K562 (cell line): ENCODE data around the gene COQ8B. TPM values are rescaled to one million over a fixed set of nuclear protein-coding genes. Genes with fewer than 3 reads are reported as not detected.

Experiments
- E2F1 ChIP-seq: sonication (generic); formaldehyde crosslinking; IDR thresholded peaks from 2 replicates; pipeline ENCODE4 v1.8.1; 2023; ENCODE audit warnings: mild to moderate bottlenecking, missing genetic modification reagents, moderate library complexity
- FOS ChIP-seq: IDR thresholded peaks from 3 replicates; pipeline ENCODE4 v1.6.1; 2011; ENCODE audit not compliant: insufficient read length; ENCODE audit errors: extremely low read depth
- FOXK2 ChIP-seq, 2 experiments: fragments of 450-650 bp; IDR thresholded peaks in 1 of 2; conservative IDR thresholded peaks in 1 of 2; 2 replicates each; pipeline ENCODE4 v1.6.1; 2016; ENCODE audit warnings: low read depth in 2 of 2, mild to moderate bottlenecking in 1 of 2
- GABPB2 ChIP-seq: fragments of 250-450 bp; sonication (Bioruptor Pico); conservative IDR thresholded peaks from 2 replicates; pipeline ENCODE4 v1.5.1; 2021; ENCODE audit warnings: mild to moderate bottlenecking
- GATAD2A ChIP-seq: fragments of 450-650 bp; IDR thresholded peaks from 2 replicates; pipeline ENCODE4 v1.6.1; 2017
- GTF2A2 ChIP-seq: IDR thresholded peaks from 2 replicates; pipeline ENCODE4 v1.6.1; 2016; ENCODE audit warnings: mild to moderate bottlenecking, missing genetic modification characterization, missing compliant biosample characterization
- ILK ChIP-seq: fragments of 450-650 bp; IDR thresholded peaks from 2 replicates; pipeline ENCODE4 v1.6.1; 2016; ENCODE audit warnings: missing genetic modification characterization, low read depth, mild to moderate bottlenecking, missing compliant biosample characterization, moderate library complexity, borderline replicate concordance
- MEIS2 ChIP-seq: fragments of 450-650 bp; IDR thresholded peaks from 2 replicates; pipeline ENCODE4 v1.6.1; 2014; ENCODE audit warnings: mild to moderate bottlenecking; ENCODE audit not compliant: partially characterized antibody
- OTX1 ChIP-seq: fragments of 450-650 bp; formaldehyde crosslinking; IDR thresholded peaks from 2 replicates; pipeline ENCODE4 v1.4.0; 2022; ENCODE audit warnings: mild to moderate bottlenecking
- RNF2 ChIP-seq: sonication (generic); IDR thresholded peaks from 2 replicates; pipeline ENCODE4 v1.6.1; 2016
- SPI1 ChIP-seq: IDR thresholded peaks from 2 replicates; pipeline ENCODE4 v1.6.1; 2011; ENCODE audit warnings: low read depth, low read length, control low read depth, borderline replicate concordance
- USF2 ChIP-seq: sonication (generic); formaldehyde crosslinking; IDR thresholded peaks from 2 replicates; pipeline ENCODE4 v1.5.0; 2020; ENCODE audit warnings: missing genetic modification reagents
- ZFP1 ChIP-seq: fragments of 450-650 bp; formaldehyde crosslinking; IDR thresholded peaks from 2 replicates; pipeline ENCODE4 v1.4.0; 2020; ENCODE audit warnings: mild to moderate bottlenecking, mixed read lengths
- polyA plus RNA-seq, 8 experiments: library from polyadenylated mRNA; depleted of rRNA in 4 of 8; stranded (reverse) in 5 of 8; unstranded in 3 of 8; fragments of >200 nt; fragmentation: Nextera tagmentation in 2 of 8; fragmentation: Illumina TruSeq in 1 of 8; extraction: Ambion mirVana in 2 of 8; extraction: Trizol in 1 of 8; gene quantifications; 2 replicates each; pipeline versions ENCODE4 v1.2.1 to v1.2.3, GENCODE V29; 2011 to 2014; ENCODE audit warnings: inconsistent platforms in 1 of 8, missing spikeins in 1 of 8
- total RNA-seq, 7 experiments: library from RNA; depleted of rRNA in 6 of 7; stranded (reverse); fragments of >200 nt in 6 of 7; fragmentation: Illumina TruSeq in 2 of 7; extraction: Trizol in 2 of 7; gene quantifications; 2 replicates each; pipeline versions ENCODE4 v1.2.1 to v1.2.3, GENCODE V29; 2011 to 2021; ENCODE audit warnings: low replicate concordance in 1 of 7
- TF ChIP-seq, protein P1 (sequence below): fragments of 450-650 bp; IDR thresholded peaks from 2 replicates; pipeline ENCODE4 v1.6.1; 2018; ENCODE audit not compliant: partially characterized antibody
- TF ChIP-seq, protein P2 (sequence below): sonication (generic); formaldehyde crosslinking; IDR thresholded peaks from 2 replicates; pipeline ENCODE4 v1.8.1; 2023; ENCODE audit warnings: mild to moderate bottlenecking, missing genetic modification reagents
- TF ChIP-seq, protein P3 (sequence below): fragments of 250-450 bp; sonication (Bioruptor Pico); IDR thresholded peaks from 2 replicates; pipeline ENCODE4 v1.8.0; 2021; ENCODE audit warnings: mild to moderate bottlenecking, moderate library complexity

Gene COQ8B
- total and polyA plus RNA-seq, 9 of the 15 experiments (the other 6 are each of a cell fraction or from before 2014, with no cell fraction given): 0.41 to 32.3 (median 12.9) TPM

- TF ChIP-seq OTX1 (CRISPR knock-in tag) (peak; percentile 36; the same call in 1 of the 2 replicates), FOS (peak; percentile 93), USF2 (CRISPR knock-in tag) (peak; percentile 97), SPI1 (no peak), E2F1 (CRISPR knock-in tag) (peak; percentile 98), GTF2A2 (tag) (no peak), GATAD2A (no peak), ILK (tag) (no peak), MEIS2 (peak; percentile 61), ZFP1 (no peak), RNF2 (no peak; the same call in 1 of the 2 replicates), GABPB2 (CRISPR knock-in tag) (no peak), FOXK2 (conservative IDR thresholded peaks at IDR 0.05 in 1 of 2, IDR thresholded peaks at IDR 0.05 in 1 of 2; ENCODE audit: low read depth in 2 of 2) (peak; percentile 54 to 97)
- TF ChIP-seq, protein P1, sequence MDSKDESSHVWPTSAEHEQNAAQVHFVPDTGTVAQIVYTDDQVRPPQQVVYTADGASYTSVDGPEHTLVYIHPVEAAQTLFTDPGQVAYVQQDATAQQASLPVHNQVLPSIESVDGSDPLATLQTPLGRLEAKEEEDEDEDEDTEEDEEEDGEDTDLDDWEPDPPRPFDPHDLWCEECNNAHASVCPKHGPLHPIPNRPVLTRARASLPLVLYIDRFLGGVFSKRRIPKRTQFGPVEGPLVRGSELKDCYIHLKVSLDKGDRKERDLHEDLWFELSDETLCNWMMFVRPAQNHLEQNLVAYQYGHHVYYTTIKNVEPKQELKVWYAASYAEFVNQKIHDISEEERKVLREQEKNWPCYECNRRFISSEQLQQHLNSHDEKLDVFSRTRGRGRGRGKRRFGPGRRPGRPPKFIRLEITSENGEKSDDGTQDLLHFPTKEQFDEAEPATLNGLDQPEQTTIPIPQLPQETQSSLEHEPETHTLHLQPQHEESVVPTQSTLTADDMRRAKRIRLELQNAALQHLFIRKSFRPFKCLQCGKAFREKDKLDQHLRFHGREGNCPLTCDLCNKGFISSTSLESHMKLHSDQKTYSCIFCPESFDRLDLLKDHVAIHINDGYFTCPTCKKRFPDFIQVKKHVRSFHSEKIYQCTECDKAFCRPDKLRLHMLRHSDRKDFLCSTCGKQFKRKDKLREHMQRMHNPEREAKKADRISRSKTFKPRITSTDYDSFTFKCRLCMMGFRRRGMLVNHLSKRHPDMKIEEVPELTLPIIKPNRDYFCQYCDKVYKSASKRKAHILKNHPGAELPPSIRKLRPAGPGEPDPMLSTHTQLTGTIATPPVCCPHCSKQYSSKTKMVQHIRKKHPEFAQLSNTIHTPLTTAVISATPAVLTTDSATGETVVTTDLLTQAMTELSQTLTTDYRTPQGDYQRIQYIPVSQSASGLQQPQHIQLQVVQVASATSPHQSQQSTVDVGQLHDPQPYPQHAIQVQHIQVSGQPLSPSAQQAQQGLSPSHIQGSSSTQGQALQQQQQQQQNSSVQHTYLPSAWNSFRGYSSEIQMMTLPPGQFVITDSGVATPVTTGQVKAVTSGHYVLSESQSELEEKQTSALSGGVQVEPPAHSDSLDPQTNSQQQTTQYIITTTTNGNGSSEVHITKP: peak; percentile 42
- TF ChIP-seq, protein P2, sequence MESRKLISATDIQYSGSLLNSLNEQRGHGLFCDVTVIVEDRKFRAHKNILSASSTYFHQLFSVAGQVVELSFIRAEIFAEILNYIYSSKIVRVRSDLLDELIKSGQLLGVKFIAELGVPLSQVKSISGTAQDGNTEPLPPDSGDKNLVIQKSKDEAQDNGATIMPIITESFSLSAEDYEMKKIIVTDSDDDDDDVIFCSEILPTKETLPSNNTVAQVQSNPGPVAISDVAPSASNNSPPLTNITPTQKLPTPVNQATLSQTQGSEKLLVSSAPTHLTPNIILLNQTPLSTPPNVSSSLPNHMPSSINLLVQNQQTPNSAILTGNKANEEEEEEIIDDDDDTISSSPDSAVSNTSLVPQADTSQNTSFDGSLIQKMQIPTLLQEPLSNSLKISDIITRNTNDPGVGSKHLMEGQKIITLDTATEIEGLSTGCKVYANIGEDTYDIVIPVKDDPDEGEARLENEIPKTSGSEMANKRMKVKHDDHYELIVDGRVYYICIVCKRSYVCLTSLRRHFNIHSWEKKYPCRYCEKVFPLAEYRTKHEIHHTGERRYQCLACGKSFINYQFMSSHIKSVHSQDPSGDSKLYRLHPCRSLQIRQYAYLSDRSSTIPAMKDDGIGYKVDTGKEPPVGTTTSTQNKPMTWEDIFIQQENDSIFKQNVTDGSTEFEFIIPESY (CRISPR knock-in tag): peak; percentile 41; the same call in 1 of the 2 replicates
- TF ChIP-seq, protein P3, sequence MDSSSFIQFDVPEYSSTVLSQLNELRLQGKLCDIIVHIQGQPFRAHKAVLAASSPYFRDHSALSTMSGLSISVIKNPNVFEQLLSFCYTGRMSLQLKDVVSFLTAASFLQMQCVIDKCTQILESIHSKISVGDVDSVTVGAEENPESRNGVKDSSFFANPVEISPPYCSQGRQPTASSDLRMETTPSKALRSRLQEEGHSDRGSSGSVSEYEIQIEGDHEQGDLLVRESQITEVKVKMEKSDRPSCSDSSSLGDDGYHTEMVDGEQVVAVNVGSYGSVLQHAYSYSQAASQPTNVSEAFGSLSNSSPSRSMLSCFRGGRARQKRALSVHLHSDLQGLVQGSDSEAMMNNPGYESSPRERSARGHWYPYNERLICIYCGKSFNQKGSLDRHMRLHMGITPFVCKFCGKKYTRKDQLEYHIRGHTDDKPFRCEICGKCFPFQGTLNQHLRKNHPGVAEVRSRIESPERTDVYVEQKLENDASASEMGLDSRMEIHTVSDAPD (CRISPR knock-in tag): no peak
These were observed 33.6 kb upstream of the COQ8B start, which contains the start of gene ACTMAP (continued) for GRCh38 chr19:40750058-40750873.
